Stimulated activated CD8-positive, alpha-beta memory T cell treated with anti-CD3 and anti-CD28 coated beads, Interleukin-7, amount 100 ng/mL, for 1 hour (primary cell): ENCODE data around the gene CALD1.
"Not testable (repeated sequence)": the region's sequence is repeated elsewhere in the genome, so short reads cannot be mapped to it uniquely, and the experiment has no call there.

ENCODE experiments used
- DNase-seq, 2 donors: peaks; one replicate each; pipeline ENCODE4 v3.0.0-alpha.2; 2020; ENCODE audit warnings: low read depth in 2 of 2

The CALD1 gene

GRCh38 chr7:134954197-134955082 lies 175.0 kb downstream of the CALD1 start:
- no peak for DNase-seq

DNA sequence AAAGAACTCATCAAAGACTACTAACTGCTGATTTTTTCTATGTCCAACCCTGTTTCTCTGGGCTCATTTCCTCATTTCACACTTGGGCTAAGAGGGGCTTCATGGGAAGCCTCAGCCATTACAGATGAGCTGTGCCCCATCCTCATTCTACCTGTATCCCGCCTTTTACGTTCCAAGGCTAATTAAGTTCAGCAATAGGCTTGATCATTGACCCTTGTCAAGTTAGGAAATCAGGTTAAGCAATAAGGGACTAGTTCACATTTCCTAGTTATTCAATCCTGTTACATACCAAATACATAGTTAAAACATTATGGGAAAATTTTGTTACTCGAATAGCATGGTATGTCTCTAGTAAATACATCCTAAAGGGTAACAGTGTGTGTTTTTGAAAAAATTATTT lies 177.6 kb downstream of the CALD1 start:
- DNase-seq, result no peak

- no peak for DNase-seq
These were observed 180.4 kb downstream of the CALD1 start for GRCh38 chr7:134959810-134960209.

- DNase-seq, result no peak
These were observed 182.9 kb downstream of the CALD1 start for GRCh38 chr7:134962270-134962780.

GRCh38 chr7:134963036-134963435 lies 183.6 kb downstream of the CALD1 start:
- no peak for DNase-seq

- DNase-seq, result no peak
These were observed 187.3 kb downstream of the CALD1 start for GRCh38 chr7:134966691-134967090.

- DNase-seq, result no peak
These were observed 188.7 kb downstream of the CALD1 start for GRCh38 chr7:134968110-134968509.

GRCh38 chr7:134981645-134982044 lies 202.2 kb downstream of the CALD1 start:
- not testable (repeated sequence) for DNase-seq

DNA sequence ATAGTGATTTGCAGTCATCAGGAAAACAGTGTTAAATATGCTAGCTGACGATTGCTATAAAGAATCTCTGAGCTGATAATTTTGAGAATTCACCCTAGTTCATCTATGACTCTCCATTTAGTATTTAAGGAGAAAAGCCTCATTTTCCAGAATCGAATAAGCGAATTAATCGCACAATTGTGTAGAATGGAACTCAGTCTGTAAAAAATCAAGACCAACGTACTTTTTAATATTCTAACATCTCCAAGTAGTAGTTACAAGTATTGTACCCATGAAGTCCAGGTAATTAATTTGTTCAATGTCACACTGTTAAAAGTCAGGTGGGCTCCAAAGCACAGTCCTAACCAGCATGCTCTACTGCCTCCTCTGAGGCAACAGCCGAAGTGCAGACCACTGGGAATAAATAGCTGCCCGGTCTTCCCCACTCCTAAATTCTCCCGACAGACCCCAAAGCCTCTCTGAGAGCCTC lies 206.5 kb downstream of the CALD1 start:
- DNase-seq, result no peak

- peak; percentile 66 to 73 for DNase-seq
These were observed 207.2 kb downstream of the CALD1 start, which contains the start of gene AGBL3 for GRCh38 chr7:134986363-134987251. Gene AGBL3 (plus strand): TSS chr7:134986508. CDS start chr7:134987934, 1,426 bp downstream.

DNA sequence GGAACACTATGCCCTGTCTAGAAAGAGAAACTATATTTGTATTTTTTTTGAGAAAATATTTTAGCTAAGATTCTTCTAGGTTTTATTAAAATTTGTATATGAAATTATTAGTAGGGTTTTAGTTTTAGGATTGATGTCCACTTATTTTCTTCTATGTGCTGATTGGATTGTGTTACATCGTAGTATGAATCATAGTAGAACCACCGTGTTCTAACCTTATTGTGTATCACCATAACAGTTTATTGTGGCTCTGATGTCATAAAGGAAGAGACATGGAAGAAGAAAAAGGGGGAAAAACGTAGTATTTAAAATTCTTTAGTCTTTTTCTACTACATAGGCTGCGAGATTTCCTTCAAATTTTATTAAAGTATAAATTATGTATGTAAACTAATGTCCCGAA lies 208.7 kb downstream of the CALD1 start:
- no peak for DNase-seq

- no peak for DNase-seq
These were observed 212.3 kb downstream of the CALD1 start for GRCh38 chr7:134991469-134992339.

- DNase-seq, result no peak
These were observed 213.3 kb downstream of the CALD1 start for GRCh38 chr7:134992626-134993179.

DNA sequence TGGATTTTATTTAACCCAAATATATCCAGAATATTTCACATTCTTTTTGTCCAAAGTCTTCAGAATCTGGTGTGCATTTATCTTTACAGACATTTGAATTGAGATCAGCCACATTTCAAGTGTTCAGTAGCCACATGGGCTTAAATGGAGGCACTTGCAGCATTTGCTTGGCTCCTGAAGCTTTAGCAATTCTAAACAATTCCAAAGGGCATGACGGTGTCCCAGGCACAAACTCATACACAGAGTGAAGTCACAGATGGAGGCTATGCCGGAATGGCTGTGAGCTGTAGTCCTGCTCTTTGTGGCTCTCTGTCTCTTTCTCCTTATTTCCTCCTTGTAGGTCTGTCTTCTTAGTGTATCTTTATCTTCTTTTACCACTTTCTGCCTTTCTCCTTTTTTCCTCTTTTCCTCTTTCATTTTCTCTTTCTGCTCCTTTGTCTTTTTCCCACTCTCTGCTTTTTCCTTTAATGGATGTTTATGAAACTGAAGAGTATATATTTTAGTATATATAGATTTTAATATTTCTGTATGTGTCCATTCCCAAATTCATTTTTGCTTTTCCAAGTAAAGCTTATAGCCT lies 214.5 kb downstream of the CALD1 start:
- DNase-seq, result no peak

- no peak for DNase-seq
These were observed 216.0 kb downstream of the CALD1 start for GRCh38 chr7:134995239-134996096.

DNA sequence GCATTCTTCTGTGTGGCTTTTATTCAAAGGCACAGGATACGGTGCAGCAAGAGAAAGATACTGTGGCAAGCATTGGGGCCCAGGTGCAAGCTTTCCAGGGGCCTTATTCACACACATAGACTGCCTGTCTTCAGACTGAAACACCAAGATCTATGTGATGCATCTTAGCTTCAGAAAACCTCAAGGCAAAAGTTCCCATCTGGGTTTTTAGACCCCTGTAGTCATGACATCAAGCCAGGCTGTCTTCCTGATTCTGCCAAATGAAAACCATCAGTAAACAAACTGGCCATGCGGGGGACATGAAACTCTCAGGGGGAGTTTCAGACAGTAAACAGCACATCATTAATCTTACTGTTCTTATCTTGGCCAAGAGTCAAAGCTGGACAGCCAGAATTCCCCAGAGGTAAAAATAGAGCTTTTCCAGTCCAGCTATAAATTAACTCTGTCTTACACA lies 216.7 kb downstream of the CALD1 start:
- no peak for DNase-seq

GRCh38 chr7:134997214-134997885 lies 217.9 kb downstream of the CALD1 start:
- no peak for DNase-seq

DNA sequence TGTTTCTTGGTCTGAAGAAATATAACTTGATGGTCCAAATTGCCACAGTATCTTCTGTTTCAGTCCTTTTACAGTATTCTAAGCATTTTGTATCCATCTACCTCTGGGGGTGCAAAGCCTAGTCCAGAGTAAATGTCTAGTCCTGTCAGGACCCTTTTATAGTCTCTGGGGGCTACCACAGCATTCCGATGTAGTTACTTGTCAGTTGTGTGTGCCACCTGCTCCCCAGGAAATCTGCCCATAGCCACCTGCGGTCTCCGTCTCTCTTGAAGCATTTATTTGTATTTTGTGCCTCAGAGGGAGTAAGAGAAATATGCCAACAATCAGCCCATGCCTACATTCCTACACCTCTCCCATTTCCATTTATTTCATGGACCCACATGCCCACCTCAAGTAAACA lies 219.7 kb downstream of the CALD1 start:
- DNase-seq, result no peak
